H1 (cell line): Measurements from ENCODE around the gene DNAJC7. TPM values are rescaled to one million over a fixed set of nuclear protein-coding genes. Genes with fewer than 3 reads are reported as not detected.

Experiments used
- CTCF ChIA-PET: fragments of 300-600 bp; sonication (Branson Sonifier 250); formaldehyde crosslinking; loops from one replicate; lab custom pipeline; 2021; ENCODE audit not compliant: partially characterized antibody; lab: Charles Lee
- POLR2A ChIA-PET: fragments of 300-600 bp; sonication (Branson Sonifier 250); formaldehyde crosslinking; loops from one replicate; lab custom pipeline; 2021; ENCODE audit warnings: inconsistent platforms; ENCODE audit not compliant: partially characterized antibody; lab: Charles Lee
- DNase-seq, 2 experiments: peaks; one replicate each; pipeline versions ENCODE4 v3.0.0 to v3.0.0-alpha.2; 2010 to 2022; ENCODE audit warnings: low spot score in 2 of 2, low read depth in 1 of 2, mixed read lengths in 1 of 2
- FAIRE-seq: peaks from 2 replicates; lab custom pipeline; 2011; peaks lifted over from hg19 to GRCh38; lab: Jason Lieb, UNC
- H2AFZ ChIP-seq: 2 replicates; pipeline ENCODE4 v1.8.1; 2012; ENCODE audit warnings: low read length, inconsistent platforms
- H2AK5ac ChIP-seq: 2 replicates; pipeline ENCODE4 v1.6.1; 2013; ENCODE audit warnings: low read depth, low read length
- H2BK120ac ChIP-seq: replicated peaks from 2 replicates; pipeline ENCODE3; 2013; ENCODE audit warnings: low read depth, low read length, inconsistent platforms
- H2BK12ac ChIP-seq: 2 replicates; pipeline ENCODE4 v1.6.1; 2013; ENCODE audit warnings: low read depth, low read length
- H2BK15ac ChIP-seq: 2 replicates; pipeline ENCODE4 v1.6.1; 2013; ENCODE audit warnings: low read length
- H2BK20ac ChIP-seq: 2 replicates; pipeline ENCODE4 v1.6.1; 2013; ENCODE audit warnings: low read length
- H2BK5ac ChIP-seq: 2 replicates; pipeline ENCODE4 v1.6.1; 2013; ENCODE audit warnings: low read depth, low read length
- H3K14ac ChIP-seq: 2 replicates; pipeline ENCODE4 v1.6.1; 2013; ENCODE audit warnings: inconsistent platforms; ENCODE audit not compliant: insufficient read length
- H3K18ac ChIP-seq: 2 replicates; pipeline ENCODE4 v1.6.1; 2013; ENCODE audit warnings: low read length; ENCODE audit errors: extremely low read depth
- H3K23ac ChIP-seq: 2 replicates; pipeline ENCODE4 v1.6.1; 2013; ENCODE audit warnings: inconsistent platforms; ENCODE audit not compliant: insufficient read length
- H3K23me2 ChIP-seq: 2 replicates; pipeline ENCODE4 v1.6.1; 2013; ENCODE audit warnings: low read depth, low read length
- H3K27ac ChIP-seq: 2 replicates; pipeline ENCODE4 v1.6.1; 2011; ENCODE audit warnings: low read depth, low read length, inconsistent platforms
- H3K27me3 ChIP-seq, 4 experiments: replicated peaks in 1 of 4; 1 replicate in 1 of 4; 2 replicates in 3 of 4; pipeline versions ENCODE4 v1.6.1 to v1.8.1; 2011 to 2013; ENCODE audit warnings: low read length in 3 of 4, mild to moderate bottlenecking in 3 of 4, inconsistent platforms in 2 of 4, mixed read lengths in 2 of 4, moderate library complexity in 1 of 4; ENCODE audit not compliant: control insufficient read depth in 3 of 4, insufficient read depth in 3 of 4; ENCODE audit errors: extremely low read depth in 1 of 4
- H3K36me3 ChIP-seq, 4 experiments: 2 replicates each; pipeline versions ENCODE4 v1.6.1 to v1.8.1; 2011 to 2013; ENCODE audit warnings: mild to moderate bottlenecking in 4 of 4, low read length in 3 of 4, moderate library complexity in 2 of 4, control low read depth in 1 of 4, inconsistent platforms in 1 of 4; ENCODE audit not compliant: insufficient read depth in 4 of 4, control insufficient read depth in 2 of 4
- H3K4ac ChIP-seq: replicated peaks from 2 replicates; pipeline ENCODE3; 2013; ENCODE audit warnings: low read length, low read depth, mixed read lengths, inconsistent platforms; ENCODE audit not compliant: insufficient read length
- H3K4me1 ChIP-seq, 4 experiments: replicated peaks in 1 of 4; 1 replicate in 1 of 4; 2 replicates in 3 of 4; pipeline versions ENCODE4 v1.6.1 to v1.8.1; 2011 to 2013; ENCODE audit warnings: low read length in 3 of 4, inconsistent platforms in 2 of 4, mixed read lengths in 1 of 4; ENCODE audit not compliant: insufficient read depth in 4 of 4, control insufficient read depth in 3 of 4
- H3K4me2 ChIP-seq, 2 experiments: 2 replicates each; pipeline versions ENCODE4 v1.6.1 to v1.8.1; 2011 to 2013; ENCODE audit warnings: low read depth in 2 of 2, low read length in 2 of 2, control low read depth in 1 of 2, inconsistent platforms in 1 of 2, mild to moderate bottlenecking in 1 of 2; ENCODE audit not compliant: insufficient read depth in 1 of 2
- H3K4me3 ChIP-seq, 4 experiments: fragments of 200-600, 300-600 bp in 1 of 4; sonication (generic), shearing (Covaris generic), sonication (Bioruptor Twin) in 1 of 4; 2 replicates each; pipeline versions ENCODE4 v1.5.1 to v1.8.1; 2011 to 2016; ENCODE audit warnings: low read length in 4 of 4, low read depth in 3 of 4, control low read depth in 2 of 4, inconsistent platforms in 2 of 4, mild to moderate bottlenecking in 2 of 4, mixed read lengths in 1 of 4, moderate library complexity in 1 of 4; ENCODE audit not compliant: insufficient read depth in 2 of 4; ENCODE audit errors: extremely low read depth in 1 of 4
- H3K56ac ChIP-seq: replicated peaks from 2 replicates; pipeline ENCODE3; 2013; ENCODE audit warnings: low read depth, mild to moderate bottlenecking, mixed read lengths, low read length, inconsistent platforms; ENCODE audit not compliant: insufficient read length
- H3K79me1 ChIP-seq: 2 replicates; pipeline ENCODE4 v1.6.1; 2013; ENCODE audit warnings: low read depth, low read length, control low read depth
- H3K79me2 ChIP-seq, 2 experiments: 2 replicates each; pipeline versions ENCODE4 v1.6.1 to v1.8.1; 2012 to 2013; ENCODE audit warnings: low read length in 2 of 2, mild to moderate bottlenecking in 2 of 2, inconsistent platforms in 1 of 2; ENCODE audit not compliant: insufficient read depth in 2 of 2, control insufficient read depth in 1 of 2
- H3K9ac ChIP-seq, 4 experiments: replicated peaks in 1 of 4; 1 replicate in 1 of 4; 2 replicates in 3 of 4; pipeline versions ENCODE4 v1.6.1 to v1.8.1; 2011 to 2013; ENCODE audit warnings: low read depth in 3 of 4, low read length in 3 of 4, control low read depth in 2 of 4, mild to moderate bottlenecking in 2 of 4, moderate library complexity in 2 of 4, inconsistent platforms in 1 of 4; ENCODE audit errors: extremely low read depth in 1 of 4
- H3K9me3 ChIP-seq, 2 experiments: 2 replicates each; pipeline versions ENCODE4 v1.6.1 to v1.8.1; 2012 to 2013; ENCODE audit warnings: mild to moderate bottlenecking in 2 of 2, moderate library complexity in 2 of 2, control low read depth in 1 of 2, inconsistent platforms in 1 of 2, low read depth in 1 of 2, low read length in 1 of 2, mixed read lengths in 1 of 2; ENCODE audit not compliant: insufficient read depth in 2 of 2
- H4K20me1 ChIP-seq, 2 experiments: replicated peaks in 1 of 2; 2 replicates each; pipeline versions ENCODE3 to v1.8.1; 2011 to 2013; ENCODE audit warnings: inconsistent platforms in 2 of 2, low read length in 2 of 2, mild to moderate bottlenecking in 1 of 2; ENCODE audit not compliant: insufficient read depth in 2 of 2, control insufficient read depth in 1 of 2
- H4K5ac ChIP-seq: 2 replicates; pipeline ENCODE4 v1.6.1; 2013; ENCODE audit warnings: low read length, low read depth, mixed read lengths, inconsistent platforms; ENCODE audit not compliant: insufficient read length
- H4K8ac ChIP-seq: 2 replicates; pipeline ENCODE4 v1.8.0; 2013; ENCODE audit warnings: mild to moderate bottlenecking, moderate library complexity, low read length, inconsistent platforms; ENCODE audit not compliant: insufficient read depth; ENCODE audit errors: extremely low read depth
- H4K91ac ChIP-seq: replicated peaks from 2 replicates; pipeline ENCODE3; 2013; ENCODE audit warnings: low read length, mixed read lengths, inconsistent platforms; ENCODE audit not compliant: insufficient read length
- BACH1 ChIP-seq: IDR thresholded peaks from 2 replicates; pipeline ENCODE4 v1.6.1; 2012; ENCODE audit warnings: low read length, improper control_type of control experiment
- EGR1 ChIP-seq: IDR thresholded peaks from 2 replicates; pipeline ENCODE4 v1.6.1; 2011; ENCODE audit warnings: low read depth, low read length, borderline replicate concordance
- HDAC6 ChIP-seq: IDR thresholded peaks from one replicate; pipeline ENCODE4 v1.7.1; 2012; ENCODE audit warnings: low read depth, mild to moderate bottlenecking, inconsistent platforms, low read length, moderate library complexity
- MAFK ChIP-seq: IDR thresholded peaks from 2 replicates; pipeline ENCODE4 v1.6.1; 2012; ENCODE audit warnings: low read depth, mild to moderate bottlenecking, improper control_type of control experiment, low read length
- MAX ChIP-seq: IDR thresholded peaks from 2 replicates; pipeline ENCODE4 v1.6.1; 2012; ENCODE audit warnings: inconsistent platforms
- PHF8 ChIP-seq: fragments of 200-600 bp; sonication (generic); conservative IDR thresholded peaks from 2 replicates; pipeline ENCODE4 v1.7.1; 2012; ENCODE audit warnings: low read depth, mild to moderate bottlenecking, inconsistent platforms, low read length, moderate library complexity
- POLR2AphosphoS5 ChIP-seq: IDR thresholded peaks from 2 replicates; pipeline ENCODE4 v1.6.1; 2011; ENCODE audit warnings: low read depth, low read length
- RXRA ChIP-seq: IDR thresholded peaks from 2 replicates; pipeline ENCODE4 v1.6.1; 2011; ENCODE audit warnings: low read depth, mild to moderate bottlenecking, low read length, moderate library complexity; ENCODE audit not compliant: insufficient read depth
- SP4 ChIP-seq: IDR thresholded peaks from 2 replicates; pipeline ENCODE4 v1.6.1; 2012; ENCODE audit warnings: low read length, inconsistent platforms
- TAF1 ChIP-seq: IDR thresholded peaks from 2 replicates; pipeline ENCODE4 v1.6.1; 2011; ENCODE audit warnings: mild to moderate bottlenecking, low read depth, low read length
- USF2 ChIP-seq: IDR thresholded peaks from 2 replicates; pipeline ENCODE4 v1.6.1; 2011; ENCODE audit warnings: low read length, improper control_type of control experiment
- WGBS, 2 experiments: shearing (Covaris generic) in 1 of 2; methylation state at CpG; one replicate each; pipeline versions ENCODE4 v1.1.6 to v1.1.7; 2013 to 2015; ENCODE audit warnings: low lambda C conversion rate in 2 of 2, mixed read lengths in 2 of 2, inconsistent platforms in 1 of 2, low coverage in 1 of 2, missing lambda C conversion rate in 1 of 2; ENCODE audit not compliant: insufficient replicate concordance in 2 of 2, insufficient coverage in 1 of 2, insufficient read length in 1 of 2; ENCODE audit errors: extremely low coverage in 1 of 2, missing lambda C conversion rate in 1 of 2; 5-methylcytosine and 5-hydroxymethylcytosine counted together
- polyA plus RNA-seq, 7 experiments: library from polyadenylated mRNA; depleted of rRNA in 3 of 7; stranded (reverse) in 5 of 7; unstranded in 2 of 7; fragments of >200 nt in 5 of 7; fragments of 200-250 nt in 2 of 7; gene quantifications; 1 replicate in 5 of 7; 2 replicates in 1 of 7; 4 replicates in 1 of 7; pipeline versions ENCODE4 v1.2.1 to v1.2.3, GENCODE V29; 2011 to 2013; ENCODE audit warnings: missing spikeins in 2 of 7, mixed read lengths in 2 of 7
- total RNA-seq: library from RNA; stranded (reverse); fragmentation: NEBNext Ultra II Directional; extraction: Animal tissue kit (Norgen Biotek cat#: 25700); gene quantifications from 2 replicates; pipeline ENCODE4 v1.2.1, GENCODE V29; 2021

Gene DNAJC7
- total and polyA plus RNA-seq, 2 of the 8 experiments (the other 6 are each of a cell fraction or from before 2014, with no cell fraction given), result 31.0 to 148 TPM

- no peak overlapping the region for H3K14ac ChIP-seq
- no peak overlapping the region for H4K5ac ChIP-seq
- no peak overlapping the region for H2AK5ac ChIP-seq
- ChIA-PET POLR2A (interaction anchor here (0.9 to 6.0 kb wide), 12 partner anchors 9 to 96 kb away, joined by 3 to 51 read pairs (median 4); partner anchors contain the start of genes DHX58, DNAJC7, HSPB9 and KAT2A), CTCF (interaction anchor here (0.8 to 38.8 kb wide), 21 partner anchors 8 to 288 kb away, joined by 3 to 1084 read pairs (median 6); partner anchors contain the start of genes DHX58, DNAJC7, HSPB9 and KAT2A)
- no peak overlapping the region for H2AFZ ChIP-seq
- no peak overlapping the region for H3K4me2 ChIP-seq
- H4K91ac ChIP-seq, result no peak overlapping the region
- H3K23me2 ChIP-seq, result peaks cover 6% of the 10 kb centered on the region; the same call in 1 of the 2 replicates
- peaks cover 7 to 14% of the 10 kb centered on the region in 2 experiments for H3K79me2 ChIP-seq
- no peak overlapping the region for H2BK20ac ChIP-seq
- peak overlapping the region; percentile 16; the same call in 1 of the 2 replicates for H2BK5ac ChIP-seq
- H3K36me3 ChIP-seq, result peaks cover 13 to 30% (median 15%) of the 10 kb centered on the region in 4 experiments; a peak in 6 of 8 replicates
- no peak overlapping the region for H3K4me3 ChIP-seq
- no peak overlapping the region for H3K56ac ChIP-seq
- no peak overlapping the region for H2BK15ac ChIP-seq
- H3K4me1 ChIP-seq, result peaks cover 2 to 16% (median 5%) of the 10 kb centered on the region in 4 experiments
- no peak overlapping the region for H3K23ac ChIP-seq
- FAIRE-seq (no peak), DNase-seq (no peak)
- H3K9ac ChIP-seq, result no peak overlapping the region
- no peak overlapping the region for H2BK12ac ChIP-seq
- H4K20me1 ChIP-seq, result no peaks in the 10 kb centered on the region
- no peak overlapping the region for H4K8ac ChIP-seq
- no peaks in the 10 kb centered on the region for H3K9me3 ChIP-seq
- no peak overlapping the region for H2BK120ac ChIP-seq
- H3K27ac ChIP-seq, result no peak overlapping the region
- H3K4ac ChIP-seq, result no peak overlapping the region
- 0 out of 2 replicates have a peak, but pooled peaks cover 2% of the 10 kb centered on the region for H3K79me1 ChIP-seq
- H3K27me3 ChIP-seq, result no peaks in the 10 kb centered on the region
- TF ChIP-seq USF2 (no peak), RXRA (no peak), POLR2AphosphoS5 (no peak), SP4 (no peak), MAX (no peak), TAF1 (no peak), EGR1 (no peak), HDAC6 (no peak), BACH1 (no peak), PHF8 (no peak), MAFK (no peak)
- no peak overlapping the region for H3K18ac ChIP-seq
- WGBS, 2 experiments, result 74% methylated on average over 8 of the region's 8 CpGs; no CpG with 5 or more reads in 1 of the 2 experiments
These were observed 7.9 kb upstream of the DNAJC7 start for GRCh38 chr17:42025191-42025579.
